ENCODE data around the gene TTF1. TPM values are rescaled to one million over a fixed set of nuclear protein-coding genes. Genes with fewer than 3 reads are reported as not detected.

Gene TTF1
- total and polyA plus RNA-seq, 9 of the 15 experiments (the other 6 are each of a cell fraction or from before 2014, with no cell fraction given), result 9.0 to 18.5 (median 15.8) TPM

DNA sequence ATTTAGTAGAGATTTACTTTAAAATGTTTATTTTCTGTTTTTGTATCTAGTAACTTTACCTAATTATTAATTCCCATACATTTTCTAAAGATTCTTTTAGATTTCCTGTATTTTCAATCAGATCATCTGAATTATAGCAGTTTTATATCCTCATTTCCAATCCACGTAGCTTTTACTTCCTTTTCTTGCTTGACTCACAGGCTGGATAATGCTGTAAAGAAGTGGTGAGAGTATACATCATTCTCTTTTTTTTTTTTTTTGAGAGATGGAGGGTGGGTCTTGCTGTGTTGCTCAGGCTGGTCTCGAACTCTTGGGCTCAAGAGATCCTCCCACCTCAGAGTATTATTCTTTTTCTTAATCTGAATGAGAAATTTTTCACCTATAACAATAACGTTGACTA is 40.7 kb downstream of the TTF1 start:
- no peaks in the 10 kb centered on the region for H3K36me3 ChIP-seq (ENCODE audit: control insufficient read depth, insufficient read depth, low read length)
- no peak overlapping the region for H3K4me3 ChIP-seq
- H3K27ac ChIP-seq (ENCODE audit: extremely low read depth, low read depth, low read length), result no peak overlapping the region
- H3K9me3 ChIP-seq (replicated peaks; ENCODE audit: control insufficient read depth, insufficient read depth, low read depth, low read length), result no peaks in the 10 kb centered on the region
- H3K9me1 ChIP-seq (ENCODE audit: control insufficient read depth, insufficient read depth, low read length), result no peaks in the 10 kb centered on the region
- in situ Hi-C loops (cut with MboI), result no loop called here
- no peak overlapping the region; the same call in 1 of the 2 replicates for H2AFZ ChIP-seq (ENCODE audit: low read depth, low read length)
- no peak overlapping the region for H3K4me2 ChIP-seq (ENCODE audit: insufficient read depth, low read length)
- ChIA-PET CTCF (ENCODE audit: low intra/inter-chr PET ratio) (no interaction called here), POLR2A (interaction anchor here (0.6 to 1.7 kb wide), 2 partner anchors 12 to 603 kb away, joined by 3 to 5 read pairs; no protein-coding TSS in a partner anchor)
- 16% methylated on average over 3 of the region's 3 CpGs for WGBS (ENCODE audit: insufficient coverage, low coverage, missing lambda C conversion rate)
- 0 out of 2 replicates have a peak, but pooled peaks have one; percentile 10 for TF ChIP-seq ZNF384 (IDR thresholded peaks at IDR 0.05; ENCODE audit: low read depth, low read length)
- no peak for TF ChIP-seq STAG1 (CRISPR knock-in tag; IDR thresholded peaks at IDR 0.05; ENCODE audit: borderline replicate concordance)
- no peaks in the 10 kb centered on the region for H3K4me1 ChIP-seq (replicated peaks in 1 of 2; ENCODE audit: control insufficient read depth in 2 of 2, insufficient read depth in 2 of 2, low read length in 2 of 2)
- no peaks in the 10 kb centered on the region for H4K20me1 ChIP-seq (replicated peaks; ENCODE audit: control insufficient read depth, insufficient read depth, low read length)
- no peak for DNase-seq (ENCODE audit: extremely low read depth in 1 of 4, low spot score in 3 of 4)
- no TSS peak for BruUV-seq (replicated peaks)
- no peaks in the 10 kb centered on the region for H3K27me3 ChIP-seq (ENCODE audit: control insufficient read depth in 2 of 2, insufficient read depth in 2 of 2, low read length in 2 of 2)
- no peak for ATAC-seq
- no peak overlapping the region for H3K9ac ChIP-seq (ENCODE audit: insufficient read depth in 1 of 2, low read depth in 2 of 2, low read length in 2 of 2)
- no peaks in the 10 kb centered on the region for H3K79me2 ChIP-seq (ENCODE audit: control insufficient read depth, insufficient read depth, low read length)
- intact Hi-C loops (cut with micrococcal nuclease), result loop anchor here (10.0 kb wide), 1 partner anchor 1061 kb away; no protein-coding TSS in a partner anchor
- no peak for FAIRE-seq

DNA sequence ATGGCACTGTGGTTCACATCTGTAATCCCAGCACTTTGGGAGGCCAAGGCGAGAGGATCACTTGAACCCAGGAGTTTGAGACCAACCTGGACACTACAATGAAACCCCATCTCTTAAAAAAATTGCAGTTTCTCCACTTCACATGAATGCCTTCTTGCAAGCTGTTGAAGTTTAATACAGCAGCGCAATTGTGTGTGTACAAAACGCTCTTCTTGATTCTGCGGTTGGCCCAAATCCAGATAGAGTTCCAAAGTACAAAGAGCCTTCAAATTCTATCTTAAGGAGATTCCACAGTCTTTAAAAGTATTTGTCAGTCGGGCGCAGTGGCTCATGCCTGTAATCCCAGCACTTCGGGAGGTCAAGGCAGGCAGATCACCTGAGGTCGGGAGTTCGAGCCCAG is 42.6 kb downstream of the TTF1 start:
- Histone ChIP-seq H3K27ac (ENCODE audit: extremely low read depth, low read depth, low read length) (no peak overlapping the region), H3K9me3 (replicated peaks; ENCODE audit: control insufficient read depth, insufficient read depth, low read depth, low read length) (no peaks in the 10 kb centered on the region), H3K36me3 (ENCODE audit: control insufficient read depth, insufficient read depth, low read length) (no peaks in the 10 kb centered on the region), H2AFZ (ENCODE audit: low read depth, low read length) (no peak overlapping the region), H3K27me3 (ENCODE audit: control insufficient read depth in 2 of 2, insufficient read depth in 2 of 2, low read length in 2 of 2) (no peaks in the 10 kb centered on the region), H3K4me2 (ENCODE audit: insufficient read depth, low read length) (no peak overlapping the region), H3K9ac (ENCODE audit: insufficient read depth in 1 of 2, low read depth in 2 of 2, low read length in 2 of 2) (no peak overlapping the region), H4K20me1 (replicated peaks; ENCODE audit: control insufficient read depth, insufficient read depth, low read length) (no peaks in the 10 kb centered on the region), H3K79me2 (ENCODE audit: control insufficient read depth, insufficient read depth, low read length) (no peaks in the 10 kb centered on the region), H3K4me3 (no peak overlapping the region), H3K9me1 (ENCODE audit: control insufficient read depth, insufficient read depth, low read length) (no peaks in the 10 kb centered on the region), H3K4me1 (replicated peaks in 1 of 2; ENCODE audit: control insufficient read depth in 2 of 2, insufficient read depth in 2 of 2, low read length in 2 of 2) (no peaks in the 10 kb centered on the region)
- intact Hi-C loops (cut with micrococcal nuclease), result loop anchor here (10.0 kb wide), 1 partner anchor 1059 kb away; no protein-coding TSS in a partner anchor
- ChIA-PET POLR2A (no interaction called here), CTCF (ENCODE audit: low intra/inter-chr PET ratio) (no interaction called here)
- ATAC-seq, result no peak
- no peak for FAIRE-seq
- 64% methylated on average over 9 of the region's 9 CpGs for WGBS (ENCODE audit: insufficient coverage, low coverage, missing lambda C conversion rate)
- in situ Hi-C loops (cut with MboI), result no loop called here
- no peak for DNase-seq (ENCODE audit: extremely low read depth in 1 of 4, low spot score in 3 of 4)
- BruUV-seq (replicated peaks), result no TSS peak
- TF ChIP-seq ZNF778 (CRISPR knock-in tag; IDR thresholded peaks at IDR 0.05) (no peak), SNIP1 (IDR thresholded peaks at IDR 0.05; ENCODE audit: low read depth) (no peak), ZNF311 (CRISPR knock-in tag; IDR thresholded peaks at IDR 0.05) (no peak), XRCC5 (IDR thresholded peaks at IDR 0.05; ENCODE audit: low read depth, low read length) (no peak), ZNF589 (CRISPR knock-in tag; IDR thresholded peaks at IDR 0.05; ENCODE audit: low read depth) (no peak), BRD9 (IDR thresholded peaks at IDR 0.05; ENCODE audit: low read depth, partially characterized antibody) (no peak), DACH1 (IDR thresholded peaks at IDR 0.05; ENCODE audit: partially characterized antibody) (no peak), SRF (CRISPR knock-in tag; IDR thresholded peaks at IDR 0.05) (no peak), ZEB2 (IDR thresholded peaks at IDR 0.05) (no peak)
- TF ChIP-seq, protein P1, sequence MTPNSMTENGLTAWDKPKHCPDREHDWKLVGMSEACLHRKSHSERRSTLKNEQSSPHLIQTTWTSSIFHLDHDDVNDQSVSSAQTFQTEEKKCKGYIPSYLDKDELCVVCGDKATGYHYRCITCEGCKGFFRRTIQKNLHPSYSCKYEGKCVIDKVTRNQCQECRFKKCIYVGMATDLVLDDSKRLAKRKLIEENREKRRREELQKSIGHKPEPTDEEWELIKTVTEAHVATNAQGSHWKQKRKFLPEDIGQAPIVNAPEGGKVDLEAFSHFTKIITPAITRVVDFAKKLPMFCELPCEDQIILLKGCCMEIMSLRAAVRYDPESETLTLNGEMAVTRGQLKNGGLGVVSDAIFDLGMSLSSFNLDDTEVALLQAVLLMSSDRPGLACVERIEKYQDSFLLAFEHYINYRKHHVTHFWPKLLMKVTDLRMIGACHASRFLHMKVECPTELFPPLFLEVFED (CRISPR knock-in tag; conservative IDR thresholded peaks at IDR 0.05), result no peak
- TF ChIP-seq, protein P2, sequence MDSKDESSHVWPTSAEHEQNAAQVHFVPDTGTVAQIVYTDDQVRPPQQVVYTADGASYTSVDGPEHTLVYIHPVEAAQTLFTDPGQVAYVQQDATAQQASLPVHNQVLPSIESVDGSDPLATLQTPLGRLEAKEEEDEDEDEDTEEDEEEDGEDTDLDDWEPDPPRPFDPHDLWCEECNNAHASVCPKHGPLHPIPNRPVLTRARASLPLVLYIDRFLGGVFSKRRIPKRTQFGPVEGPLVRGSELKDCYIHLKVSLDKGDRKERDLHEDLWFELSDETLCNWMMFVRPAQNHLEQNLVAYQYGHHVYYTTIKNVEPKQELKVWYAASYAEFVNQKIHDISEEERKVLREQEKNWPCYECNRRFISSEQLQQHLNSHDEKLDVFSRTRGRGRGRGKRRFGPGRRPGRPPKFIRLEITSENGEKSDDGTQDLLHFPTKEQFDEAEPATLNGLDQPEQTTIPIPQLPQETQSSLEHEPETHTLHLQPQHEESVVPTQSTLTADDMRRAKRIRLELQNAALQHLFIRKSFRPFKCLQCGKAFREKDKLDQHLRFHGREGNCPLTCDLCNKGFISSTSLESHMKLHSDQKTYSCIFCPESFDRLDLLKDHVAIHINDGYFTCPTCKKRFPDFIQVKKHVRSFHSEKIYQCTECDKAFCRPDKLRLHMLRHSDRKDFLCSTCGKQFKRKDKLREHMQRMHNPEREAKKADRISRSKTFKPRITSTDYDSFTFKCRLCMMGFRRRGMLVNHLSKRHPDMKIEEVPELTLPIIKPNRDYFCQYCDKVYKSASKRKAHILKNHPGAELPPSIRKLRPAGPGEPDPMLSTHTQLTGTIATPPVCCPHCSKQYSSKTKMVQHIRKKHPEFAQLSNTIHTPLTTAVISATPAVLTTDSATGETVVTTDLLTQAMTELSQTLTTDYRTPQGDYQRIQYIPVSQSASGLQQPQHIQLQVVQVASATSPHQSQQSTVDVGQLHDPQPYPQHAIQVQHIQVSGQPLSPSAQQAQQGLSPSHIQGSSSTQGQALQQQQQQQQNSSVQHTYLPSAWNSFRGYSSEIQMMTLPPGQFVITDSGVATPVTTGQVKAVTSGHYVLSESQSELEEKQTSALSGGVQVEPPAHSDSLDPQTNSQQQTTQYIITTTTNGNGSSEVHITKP (IDR thresholded peaks at IDR 0.05; ENCODE audit: partially characterized antibody), result no peak

All from K562 (cell line).